ENCODE measurements around the gene GPC5.

Gene GPC5

GRCh38 chr13:91621161-91621560 lies 222.7 kb downstream of the GPC5 start:
- TF ChIP-seq, protein P1, sequence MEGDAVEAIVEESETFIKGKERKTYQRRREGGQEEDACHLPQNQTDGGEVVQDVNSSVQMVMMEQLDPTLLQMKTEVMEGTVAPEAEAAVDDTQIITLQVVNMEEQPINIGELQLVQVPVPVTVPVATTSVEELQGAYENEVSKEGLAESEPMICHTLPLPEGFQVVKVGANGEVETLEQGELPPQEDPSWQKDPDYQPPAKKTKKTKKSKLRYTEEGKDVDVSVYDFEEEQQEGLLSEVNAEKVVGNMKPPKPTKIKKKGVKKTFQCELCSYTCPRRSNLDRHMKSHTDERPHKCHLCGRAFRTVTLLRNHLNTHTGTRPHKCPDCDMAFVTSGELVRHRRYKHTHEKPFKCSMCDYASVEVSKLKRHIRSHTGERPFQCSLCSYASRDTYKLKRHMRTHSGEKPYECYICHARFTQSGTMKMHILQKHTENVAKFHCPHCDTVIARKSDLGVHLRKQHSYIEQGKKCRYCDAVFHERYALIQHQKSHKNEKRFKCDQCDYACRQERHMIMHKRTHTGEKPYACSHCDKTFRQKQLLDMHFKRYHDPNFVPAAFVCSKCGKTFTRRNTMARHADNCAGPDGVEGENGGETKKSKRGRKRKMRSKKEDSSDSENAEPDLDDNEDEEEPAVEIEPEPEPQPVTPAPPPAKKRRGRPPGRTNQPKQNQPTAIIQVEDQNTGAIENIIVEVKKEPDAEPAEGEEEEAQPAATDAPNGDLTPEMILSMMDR (conservative IDR thresholded peaks at IDR 0.05; ENCODE audit: low read depth, low read length) = no peak
- DNase-seq (ENCODE audit: low read depth) = no peak

GRCh38 chr13:91621963-91622362 lies 223.5 kb downstream of the GPC5 start:
- no peak for DNase-seq (ENCODE audit: low read depth)
- no peak overlapping the region for H3K4me3 ChIP-seq (ENCODE audit: low read depth, low read length)
- TF ChIP-seq, protein P1 (conservative IDR thresholded peaks at IDR 0.05; ENCODE audit: low read depth, low read length) = no peak

More at GRCh38 chr13:91621161-91621560, 222.7 kb downstream of the GPC5 start:
- no peak overlapping the region for H3K4me3 ChIP-seq (ENCODE audit: low read depth, low read length)

DNA sequence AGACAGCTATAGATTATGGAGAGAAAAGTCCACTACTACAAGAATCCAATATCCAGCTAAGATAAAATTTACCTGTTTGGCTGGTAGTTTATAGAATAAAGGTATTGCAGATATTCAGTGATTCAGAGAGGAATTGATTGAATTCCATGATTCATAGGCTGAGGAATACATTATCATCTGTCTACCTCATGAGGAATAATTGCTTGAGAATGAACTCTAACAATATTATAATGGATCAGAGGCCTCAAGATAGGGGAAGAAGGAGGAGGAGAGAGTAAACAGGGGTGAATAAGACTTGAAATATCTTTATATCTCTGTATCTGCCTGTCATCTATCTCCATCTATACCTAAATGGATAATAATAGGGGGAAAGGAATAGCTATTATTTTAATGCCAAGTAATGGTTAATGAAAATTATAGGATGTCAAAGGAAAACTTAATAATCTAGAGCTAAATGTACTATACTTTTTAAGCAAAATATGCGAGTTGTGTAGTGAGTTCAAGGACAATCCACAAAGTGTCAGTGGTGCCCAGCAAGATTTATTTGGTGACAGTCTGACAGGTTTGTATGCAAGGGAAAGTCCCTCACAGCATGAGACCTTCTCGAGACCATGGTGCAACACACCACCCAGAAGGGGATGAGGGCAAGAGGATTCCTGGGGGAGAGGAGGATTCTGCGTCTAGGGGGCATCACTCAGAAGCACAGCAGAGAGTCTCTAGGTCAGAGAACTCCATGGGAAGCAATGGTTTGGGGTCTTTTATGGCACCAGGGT lies 224.5 kb downstream of the GPC5 start:
- H3K4me3 ChIP-seq (ENCODE audit: low read depth, low read length) = no peak overlapping the region
- TF ChIP-seq, protein P1 (conservative IDR thresholded peaks at IDR 0.05; ENCODE audit: low read depth, low read length) = no peak
- DNase-seq (ENCODE audit: low read depth) = no peak

DNA sequence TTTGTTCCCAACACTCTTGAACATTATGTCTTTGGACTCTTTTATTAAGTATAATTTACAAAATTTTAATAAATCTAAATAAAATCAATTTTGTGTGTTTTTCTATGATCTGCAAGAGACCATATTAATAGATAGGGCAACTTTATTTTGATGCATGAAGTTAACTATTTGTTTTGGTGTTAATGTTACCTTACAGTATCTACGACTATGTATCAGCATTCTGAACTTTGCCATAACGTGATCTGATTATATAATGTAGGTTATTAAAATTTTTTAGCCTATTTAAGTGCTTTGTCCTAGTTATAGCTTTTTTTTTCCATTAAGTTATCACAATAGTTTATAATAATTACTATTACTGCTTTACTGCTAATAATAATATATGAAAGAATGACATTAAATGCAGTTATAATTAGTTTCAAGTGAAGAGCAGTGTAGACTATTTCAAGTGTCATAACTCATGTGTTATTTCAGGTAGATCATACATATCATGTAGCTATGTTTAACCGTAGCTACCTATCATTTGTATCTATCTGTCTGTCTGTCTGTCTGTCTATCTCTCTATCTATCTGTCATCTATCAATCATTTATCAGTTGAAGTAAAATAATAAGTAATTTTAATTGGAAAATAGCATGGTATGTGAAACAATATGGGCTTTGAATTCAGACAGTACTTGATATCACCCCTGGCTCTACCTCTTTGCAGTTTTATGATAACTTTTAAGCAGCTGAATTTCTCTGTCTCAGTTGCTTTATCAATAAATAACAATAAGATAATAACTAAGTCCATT lies 229.7 kb downstream of the GPC5 start:
- no peak for DNase-seq (ENCODE audit: low read depth)
- TF ChIP-seq, protein P1 (conservative IDR thresholded peaks at IDR 0.05; ENCODE audit: low read depth, low read length) = no peak
- no peak overlapping the region for H3K4me3 ChIP-seq (ENCODE audit: low read depth, low read length)

GRCh38 chr13:91630946-91631345 lies 232.5 kb downstream of the GPC5 start:
- no peak overlapping the region for H3K4me3 ChIP-seq (ENCODE audit: low read depth, low read length)
- TF ChIP-seq, protein P1 (conservative IDR thresholded peaks at IDR 0.05; ENCODE audit: low read depth, low read length) = no peak
- no peak for DNase-seq (ENCODE audit: low read depth)

- TF ChIP-seq, protein P1 (conservative IDR thresholded peaks at IDR 0.05; ENCODE audit: low read depth, low read length) = no peak
- DNase-seq (ENCODE audit: low read depth) = no peak
- H3K4me3 ChIP-seq (ENCODE audit: low read depth, low read length) = no peak overlapping the region
These were observed 233.7 kb downstream of the GPC5 start for GRCh38 chr13:91632086-91632485.

Data from choroid plexus epithelial cell (primary cell).